Islet of Langerhans (tissue), 1 donor: ENCODE measurements around the gene SELENOT.

Source experiments
- FAIRE-seq: peaks from one replicate; lab custom pipeline; 2011; peaks lifted over from hg19 to GRCh38; lab: Jason Lieb, UNC

SELENOT gene

GRCh38 chr3:150662410-150663200 lies 59.5 kb downstream of the SELENOT start:
- FAIRE-seq = no peak

DNA sequence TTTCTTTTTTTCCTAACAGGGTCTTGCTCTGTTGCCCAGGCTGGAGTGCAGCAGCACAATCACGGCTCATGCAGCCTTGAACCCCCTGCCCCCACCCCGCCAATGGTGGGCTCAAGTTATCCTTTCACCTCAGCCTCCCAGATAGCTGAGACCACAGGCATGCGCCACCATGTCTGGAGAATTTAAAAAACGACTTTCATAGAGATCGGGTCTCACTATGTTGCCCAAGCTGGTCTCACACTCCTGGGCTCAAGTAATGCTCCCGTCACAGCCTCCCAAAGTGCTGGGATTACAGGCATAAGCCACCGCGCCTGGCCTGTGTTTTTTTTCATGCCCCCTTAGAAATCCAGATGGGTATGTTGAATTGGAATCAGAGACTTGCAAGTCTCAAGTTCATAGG lies 60.3 kb downstream of the SELENOT start:
- FAIRE-seq = no peak

- FAIRE-seq = no peak
Observed at GRCh38 chr3:150666167-150666566, 63.0 kb downstream of the SELENOT start.

GRCh38 chr3:150673966-150674365 lies 70.8 kb downstream of the SELENOT start:
- no peak for FAIRE-seq

GRCh38 chr3:150675587-150675986 lies 72.5 kb downstream of the SELENOT start:
- FAIRE-seq = no peak
